Measurements from ENCODE around the gene GLE1.

Gene GLE1

DNA sequence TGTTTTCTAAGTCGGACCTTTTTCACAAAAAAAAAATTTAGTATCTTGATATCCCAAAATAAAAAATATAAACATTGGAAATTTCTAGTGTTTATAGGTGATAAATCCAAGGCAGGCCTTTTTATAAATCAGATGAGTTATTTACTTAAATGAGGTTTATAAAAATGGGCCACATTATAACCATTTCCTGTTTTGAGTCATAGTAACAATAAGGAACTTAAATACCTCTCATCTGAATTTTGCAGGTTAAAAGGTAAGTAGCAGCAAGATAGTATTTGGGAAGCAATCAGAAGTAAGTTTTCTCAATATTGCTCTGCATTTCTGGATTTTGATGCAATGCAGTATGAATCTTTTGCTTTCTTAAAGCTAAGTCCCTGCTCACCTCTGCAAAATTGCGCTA is 51.8 kb downstream of the GLE1 start:
- TF ChIP-seq, protein P1, sequence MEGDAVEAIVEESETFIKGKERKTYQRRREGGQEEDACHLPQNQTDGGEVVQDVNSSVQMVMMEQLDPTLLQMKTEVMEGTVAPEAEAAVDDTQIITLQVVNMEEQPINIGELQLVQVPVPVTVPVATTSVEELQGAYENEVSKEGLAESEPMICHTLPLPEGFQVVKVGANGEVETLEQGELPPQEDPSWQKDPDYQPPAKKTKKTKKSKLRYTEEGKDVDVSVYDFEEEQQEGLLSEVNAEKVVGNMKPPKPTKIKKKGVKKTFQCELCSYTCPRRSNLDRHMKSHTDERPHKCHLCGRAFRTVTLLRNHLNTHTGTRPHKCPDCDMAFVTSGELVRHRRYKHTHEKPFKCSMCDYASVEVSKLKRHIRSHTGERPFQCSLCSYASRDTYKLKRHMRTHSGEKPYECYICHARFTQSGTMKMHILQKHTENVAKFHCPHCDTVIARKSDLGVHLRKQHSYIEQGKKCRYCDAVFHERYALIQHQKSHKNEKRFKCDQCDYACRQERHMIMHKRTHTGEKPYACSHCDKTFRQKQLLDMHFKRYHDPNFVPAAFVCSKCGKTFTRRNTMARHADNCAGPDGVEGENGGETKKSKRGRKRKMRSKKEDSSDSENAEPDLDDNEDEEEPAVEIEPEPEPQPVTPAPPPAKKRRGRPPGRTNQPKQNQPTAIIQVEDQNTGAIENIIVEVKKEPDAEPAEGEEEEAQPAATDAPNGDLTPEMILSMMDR (IDR thresholded peaks at IDR 0.05): no peak
- H3K27ac ChIP-seq: no peak overlapping the region
- no peak for DNase-seq (ENCODE audit: low spot score)
- H3K4me3 ChIP-seq: no peak overlapping the region

DNA sequence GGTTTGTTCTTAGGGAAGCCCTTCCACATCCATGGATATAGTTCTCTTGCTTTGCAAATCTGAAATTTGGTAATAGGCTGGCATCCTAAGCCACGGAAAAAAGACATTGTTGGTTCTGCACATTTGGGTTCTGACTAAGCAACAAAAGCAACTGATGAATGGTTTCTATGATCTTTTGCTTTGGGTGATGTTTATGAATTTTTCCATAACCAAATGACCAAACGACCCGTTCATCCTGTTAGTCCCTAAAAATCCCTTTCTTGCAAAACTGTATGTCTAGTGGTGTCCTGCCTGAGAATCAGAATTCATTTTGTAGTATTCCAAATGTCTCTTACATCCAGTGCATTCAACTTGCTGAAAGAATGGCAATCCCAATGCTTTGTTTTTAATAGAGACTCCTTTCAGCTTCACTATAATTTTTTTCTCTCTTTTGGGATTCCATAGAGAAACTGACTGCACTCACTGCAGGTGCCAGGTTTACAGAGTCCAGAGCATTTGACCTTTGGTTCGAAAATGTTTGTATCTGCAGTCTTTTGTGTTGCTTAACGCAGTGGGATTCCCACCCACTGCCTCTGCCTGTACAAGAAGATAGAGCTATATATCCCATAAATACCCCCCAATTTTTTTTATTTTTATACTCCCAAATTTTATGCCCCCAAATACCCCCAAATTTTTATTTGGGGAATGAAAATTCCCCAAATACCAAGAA is 52.6 kb downstream of the GLE1 start:
- no peak overlapping the region for H3K4me3 ChIP-seq
- TF ChIP-seq, protein P1 (IDR thresholded peaks at IDR 0.05): no peak
- no peak for DNase-seq (ENCODE audit: low spot score)

DNA sequence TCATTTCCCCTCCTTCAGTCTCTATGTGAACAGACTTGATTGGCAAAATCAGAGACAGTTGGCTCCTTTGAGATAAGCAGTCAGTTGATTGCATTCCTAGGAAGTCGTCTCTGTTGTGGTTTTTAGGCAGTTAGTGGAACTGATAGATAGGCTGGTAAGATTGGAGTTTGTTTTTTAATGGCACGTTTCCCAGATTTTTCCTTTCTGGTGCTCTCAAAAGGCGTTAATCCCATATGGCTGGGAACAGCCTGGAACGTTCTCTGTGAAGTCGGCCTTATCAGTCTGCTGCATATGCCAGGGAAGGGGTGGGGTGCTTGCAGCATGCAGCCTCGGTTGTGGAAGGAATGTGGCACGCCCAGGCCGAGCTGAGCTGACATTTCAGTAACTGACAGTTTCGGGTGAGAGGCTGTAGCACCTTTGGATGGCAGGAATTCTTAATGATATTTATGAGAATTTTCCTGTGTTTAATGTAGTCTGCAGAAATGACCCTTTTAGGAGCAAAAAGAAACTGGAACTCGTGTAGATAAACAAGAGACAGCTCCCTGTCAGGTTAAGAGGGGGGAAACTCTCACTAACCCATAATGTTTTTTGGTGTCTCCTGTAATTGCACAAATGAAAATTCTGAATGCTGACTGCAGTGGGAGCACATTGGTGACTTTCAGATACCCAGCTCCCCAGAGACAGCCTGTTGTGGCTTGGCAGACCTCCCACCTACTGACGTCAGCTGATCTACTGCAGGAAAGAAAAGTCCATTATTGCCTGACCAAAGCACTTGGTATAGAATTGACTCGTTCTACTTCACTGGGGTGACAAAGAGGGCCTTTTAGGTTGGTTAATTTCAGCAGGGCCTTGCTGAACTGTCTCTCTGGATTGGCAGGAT is 54.2 kb downstream of the GLE1 start:
- TF ChIP-seq, protein P1 (IDR thresholded peaks at IDR 0.05): no peak
- Histone ChIP-seq H3K27ac (peak overlapping the region; percentile 68 to 87), H3K4me3 (peak overlapping the region; percentile 47)
- peak; percentile 89 for DNase-seq (ENCODE audit: low spot score)

More for the DNA sequence above, 52.6 kb downstream of the GLE1 start:
- H3K27ac ChIP-seq: no peak overlapping the region

DNA sequence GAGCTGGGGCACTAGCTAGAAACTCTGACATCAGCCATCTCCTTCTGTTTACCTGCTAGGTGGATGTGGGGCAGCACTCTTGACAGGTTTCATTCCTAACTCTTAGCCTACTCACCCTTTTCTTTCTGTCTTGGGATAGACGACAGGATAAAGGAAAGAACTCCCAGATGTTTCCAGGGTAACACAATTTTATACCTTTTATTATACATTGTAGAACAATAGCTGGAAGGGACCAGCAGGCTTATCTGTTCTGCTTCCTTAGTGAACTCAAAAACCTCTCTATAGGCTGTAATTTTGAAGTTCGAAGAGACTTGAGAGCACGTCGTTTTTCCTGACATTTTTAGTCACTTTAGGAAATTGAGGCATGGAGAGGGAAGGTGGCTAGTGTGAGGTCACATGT is 61.1 kb downstream of the GLE1 start:
- Histone ChIP-seq H3K27ac (peak overlapping the region in 1 of 2 donors; percentile 58), H3K4me3 (no peak overlapping the region)
- no peak for DNase-seq (ENCODE audit: low spot score)
- TF ChIP-seq, protein P1 (IDR thresholded peaks at IDR 0.05): no peak

DNA sequence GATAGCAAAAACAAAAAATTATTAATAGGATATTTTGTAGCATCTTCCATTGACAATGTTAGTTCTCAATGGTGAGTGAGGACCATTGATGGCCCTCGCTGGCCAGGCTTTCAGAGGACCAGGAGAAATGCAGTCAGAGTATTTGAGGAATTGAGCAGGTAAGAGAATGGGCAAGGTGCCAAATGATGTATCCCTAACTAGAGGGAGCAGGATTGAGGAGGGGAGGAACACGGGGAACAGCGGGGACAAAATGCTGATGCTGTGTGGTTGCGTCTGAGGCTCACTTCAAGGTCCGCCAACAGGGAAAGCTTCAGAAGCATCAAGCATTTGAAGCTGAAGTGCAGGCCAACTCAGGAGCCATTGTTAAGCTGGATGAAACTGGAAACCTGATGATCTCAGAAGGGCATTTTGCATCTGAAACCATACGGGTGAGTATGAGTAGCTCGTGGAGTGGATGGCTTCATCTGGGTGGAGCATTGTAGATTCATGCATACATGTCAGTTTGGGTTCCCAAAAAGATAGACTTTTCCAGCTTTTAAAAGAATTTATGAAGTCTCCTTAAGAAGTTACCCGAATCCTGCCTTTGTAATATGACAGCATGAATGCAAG is 64.1 kb downstream of the GLE1 start:
- DNase-seq (ENCODE audit: low spot score): no peak
- Histone ChIP-seq H3K27ac (no peak overlapping the region), H3K4me3 (no peak overlapping the region)
- TF ChIP-seq, protein P1 (IDR thresholded peaks at IDR 0.05): no peak

DNA sequence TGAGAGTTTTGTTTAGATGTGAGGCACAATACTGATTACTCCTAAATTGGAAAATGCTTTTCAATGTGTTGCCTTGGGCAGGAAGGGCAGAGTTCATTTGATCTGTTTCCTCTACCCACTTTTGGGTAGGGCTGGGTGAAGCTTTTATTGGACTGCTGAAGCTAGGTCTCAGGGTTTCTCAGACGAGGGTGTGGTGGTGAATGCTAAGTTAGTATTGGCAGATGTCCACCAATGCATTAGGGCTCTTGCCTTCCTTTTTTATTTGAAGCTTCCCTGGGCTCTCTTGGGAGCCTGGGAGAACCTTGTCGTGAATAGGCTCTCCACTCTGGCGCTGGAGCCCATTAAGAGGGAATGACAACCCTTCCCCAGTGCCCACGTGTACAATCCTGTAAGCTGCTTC is 71.0 kb downstream of the GLE1 start:
- Histone ChIP-seq H3K27ac (peak overlapping the region; percentile 50 to 53), H3K4me3 (no peak overlapping the region)
- DNase-seq (ENCODE audit: low spot score): no peak
- TF ChIP-seq, protein P1 (IDR thresholded peaks at IDR 0.05): no peak

Measured in coronary artery (tissue), 2 donors.